ENCODE results near the gene B3GALNT2.
A peak's percentile ranks its signal among the peaks of the same experiment; 100 is the strongest.

Gene B3GALNT2

DNA sequence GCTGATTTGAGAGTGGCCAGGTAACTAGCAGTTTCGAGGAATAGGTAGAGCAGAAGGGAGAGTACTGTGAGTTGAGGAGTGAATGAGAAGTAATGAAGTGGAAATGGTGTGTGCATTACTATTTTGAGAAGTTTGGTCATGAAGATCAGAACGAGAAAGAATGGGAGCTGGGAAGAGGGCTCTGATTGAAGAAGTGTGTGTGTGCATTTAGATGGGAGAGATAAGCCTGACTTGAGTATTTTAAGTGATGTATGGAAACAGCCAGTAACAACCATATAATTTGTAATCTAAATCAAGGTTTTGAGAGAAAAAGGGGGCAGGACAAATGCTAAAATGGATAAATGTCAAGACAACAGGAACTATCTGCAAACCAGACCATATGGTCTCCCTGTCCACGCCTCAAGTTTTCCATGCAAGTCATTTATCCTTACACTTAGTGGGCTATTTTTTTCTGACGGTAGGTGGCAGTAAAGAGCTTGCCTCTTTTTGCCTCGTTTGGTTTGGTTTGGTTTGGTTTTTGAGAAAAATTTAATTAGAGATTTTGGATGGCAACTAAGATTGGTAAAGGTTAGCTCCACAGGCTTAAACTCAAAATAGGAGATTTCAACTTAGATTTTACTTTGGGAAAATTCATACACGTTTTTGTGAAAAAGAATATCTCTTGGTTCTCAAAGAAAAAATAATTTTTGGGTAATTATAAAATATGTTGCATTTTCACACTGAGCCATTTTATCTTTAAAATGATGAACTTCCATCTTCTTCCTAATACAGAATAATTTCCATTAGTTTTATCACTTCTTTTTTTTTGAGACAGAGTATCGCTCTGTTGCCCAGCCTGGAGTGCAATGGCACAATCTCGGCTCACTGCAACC lies 9.5 kb upstream of the B3GALNT2 start:
- no peak overlapping the region for H3K4me3 ChIP-seq (ENCODE audit: low read length)
- no peak for TF ChIP-seq ZNF274 (IDR thresholded peaks at IDR 0.05; ENCODE audit: low read depth, low read length)

DNA sequence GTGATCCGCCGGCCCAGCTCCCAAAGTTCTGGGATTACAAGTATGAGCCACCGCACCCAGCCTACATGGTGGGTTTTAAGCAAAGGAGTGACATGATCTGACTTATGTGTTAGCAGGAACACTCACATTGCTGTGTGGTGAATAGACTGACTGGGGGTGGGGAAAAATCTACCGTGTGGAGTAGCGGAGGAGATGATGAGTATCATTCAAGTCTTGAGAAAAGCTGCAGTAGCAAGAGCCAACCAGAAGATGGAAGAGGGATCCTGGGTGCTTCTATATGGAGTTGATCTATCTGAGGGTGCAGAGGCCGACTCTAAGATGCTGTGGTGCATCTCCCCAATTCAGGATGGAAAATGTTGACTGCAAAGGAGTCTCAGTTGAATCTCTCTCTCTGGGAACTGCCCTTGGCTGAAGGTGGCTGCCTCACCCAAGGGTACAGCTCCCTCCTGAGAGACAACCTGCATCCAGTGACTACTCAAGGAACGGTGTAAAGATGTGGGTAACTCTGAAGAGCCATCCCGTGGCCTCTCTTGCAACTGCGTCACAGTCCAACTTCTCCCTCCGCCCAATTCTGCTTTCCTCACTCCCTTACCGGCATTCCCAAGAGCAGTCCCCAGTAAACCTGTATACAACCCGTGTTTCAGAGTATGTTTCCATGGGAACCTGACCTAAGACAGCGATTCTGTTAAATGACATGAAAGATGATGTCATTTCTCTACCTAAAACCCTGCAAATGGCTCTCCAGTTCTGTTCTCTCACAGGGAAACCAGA lies 7.4 kb upstream of the B3GALNT2 start:
- TF ChIP-seq ZNF274 (IDR thresholded peaks at IDR 0.05; ENCODE audit: low read depth, low read length) = no peak
- no peak overlapping the region for H3K4me3 ChIP-seq (ENCODE audit: low read length)

DNA sequence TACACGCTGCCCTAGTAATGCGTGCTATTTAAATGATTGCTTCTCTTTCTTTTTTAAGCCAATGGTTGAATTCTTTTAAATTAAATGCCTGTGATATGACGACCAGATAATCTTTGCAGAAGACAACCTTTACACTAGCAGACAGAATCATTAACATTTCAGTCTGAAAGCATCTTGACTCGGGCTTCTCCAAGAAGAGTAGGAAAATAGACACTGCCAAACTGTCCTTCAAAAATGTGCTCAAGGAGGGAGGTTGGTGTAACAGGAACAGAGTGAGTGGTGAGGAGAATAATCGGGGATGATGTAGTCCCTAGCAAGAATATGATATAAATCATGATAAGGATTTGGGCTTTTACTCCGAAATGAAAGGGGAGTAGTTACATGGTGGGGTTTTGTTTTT lies 6.6 kb upstream of the B3GALNT2 start:
- TF ChIP-seq ZNF274 (IDR thresholded peaks at IDR 0.05; ENCODE audit: low read depth, low read length) = no peak
- no peak overlapping the region for H3K4me3 ChIP-seq (ENCODE audit: low read length)

DNA sequence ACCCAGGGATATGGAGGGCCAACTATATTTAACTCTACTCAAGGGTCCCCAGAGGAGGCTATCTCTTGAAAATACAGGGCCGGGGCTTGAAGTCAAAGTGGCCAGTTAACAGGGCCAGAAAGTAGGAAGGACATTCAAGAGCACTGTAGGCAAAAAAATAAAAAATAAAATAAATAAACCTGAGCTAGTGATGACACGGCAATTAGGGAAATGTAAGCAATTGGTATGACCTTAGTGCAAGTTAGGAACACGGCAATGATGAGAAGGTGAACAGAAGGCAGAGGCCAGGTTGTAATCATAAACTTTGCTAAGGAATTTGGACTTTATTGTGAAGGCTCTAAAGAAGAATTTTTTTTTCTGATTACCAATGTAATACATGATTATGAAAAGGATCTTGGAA lies 3.4 kb upstream of the B3GALNT2 start:
- H3K4me3 ChIP-seq (ENCODE audit: low read length) = no peak overlapping the region
- TF ChIP-seq ZNF274 (IDR thresholded peaks at IDR 0.05; ENCODE audit: low read depth, low read length) = no peak

DNA sequence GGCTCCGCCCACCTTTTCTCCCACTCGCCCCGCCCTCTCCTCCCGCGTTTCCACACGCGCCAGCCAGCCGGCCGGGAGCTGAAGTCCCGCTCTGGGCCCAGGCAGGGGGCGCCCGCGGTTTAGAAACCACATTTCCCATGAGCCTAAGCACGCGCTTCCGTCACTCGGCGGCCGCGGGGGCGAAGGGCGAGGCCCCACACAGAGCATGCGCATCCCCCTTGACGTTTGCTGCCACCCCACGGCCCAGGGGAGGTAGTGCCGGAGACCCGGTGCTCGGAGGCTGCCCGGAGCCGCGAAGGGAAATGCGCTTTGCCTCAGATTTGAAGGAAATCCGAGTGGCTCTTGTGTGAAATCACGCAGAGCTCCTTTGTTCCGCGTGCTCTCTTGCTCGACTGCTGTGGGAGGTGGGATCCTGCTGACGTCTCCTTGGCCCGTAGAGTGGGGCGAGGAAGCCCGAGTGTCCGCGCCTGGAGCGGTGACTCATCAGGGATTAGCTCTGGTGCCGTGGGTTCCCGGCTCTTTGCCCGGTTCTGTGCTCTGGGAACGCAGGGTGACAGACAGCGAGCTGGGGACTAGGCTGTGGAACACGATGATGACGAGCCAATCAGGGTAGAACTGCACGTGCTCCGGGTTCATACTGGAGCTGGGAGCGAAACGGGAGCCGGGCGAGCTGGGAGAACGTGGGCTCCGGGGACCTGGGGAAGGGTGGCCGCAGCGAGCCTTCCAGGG lies 406 bp upstream of the B3GALNT2 start:
- H3K4me3 ChIP-seq (ENCODE audit: low read length) = peak overlapping the region; percentile 80
- TF ChIP-seq ZNF274 (IDR thresholded peaks at IDR 0.05; ENCODE audit: low read depth, low read length) = no peak

DNA sequence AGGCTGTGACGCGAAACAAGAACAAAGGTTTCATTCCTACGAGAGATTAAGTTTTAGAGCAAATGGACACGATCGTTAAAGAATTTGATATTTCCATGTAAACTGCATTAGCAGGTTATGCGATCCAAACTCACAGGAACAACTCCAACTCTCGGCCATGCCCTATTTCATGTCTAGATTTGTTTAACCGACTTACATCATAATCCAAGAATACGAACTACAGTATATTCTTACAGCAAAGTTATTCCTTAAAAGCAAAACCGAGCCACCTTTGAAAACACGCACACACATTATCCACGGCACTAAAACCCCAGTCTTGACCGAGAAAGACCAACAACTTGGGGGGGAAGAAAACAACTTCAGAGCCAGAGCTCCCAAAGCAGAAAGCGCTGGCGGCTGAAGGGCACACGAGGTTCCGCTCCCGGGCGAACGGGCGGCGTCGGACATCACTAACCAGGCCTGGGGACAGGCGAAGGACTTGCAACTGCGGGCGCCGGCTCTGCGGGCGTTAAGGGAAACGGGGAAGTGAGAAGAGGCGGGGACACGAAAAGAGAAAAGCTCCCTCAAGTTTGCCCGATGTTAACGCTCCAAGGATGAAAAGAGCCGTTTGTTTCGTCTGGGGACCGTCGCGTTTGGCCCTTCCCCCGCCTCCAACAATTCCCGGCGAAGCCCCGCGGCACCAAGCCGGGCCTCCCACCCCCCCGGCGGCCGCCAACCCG lies 690 bp downstream of the B3GALNT2 start:
- TF ChIP-seq ZNF274 (IDR thresholded peaks at IDR 0.05; ENCODE audit: low read depth, low read length) = no peak
- peak overlapping the region; percentile 80 for H3K4me3 ChIP-seq (ENCODE audit: low read length)

DNA sequence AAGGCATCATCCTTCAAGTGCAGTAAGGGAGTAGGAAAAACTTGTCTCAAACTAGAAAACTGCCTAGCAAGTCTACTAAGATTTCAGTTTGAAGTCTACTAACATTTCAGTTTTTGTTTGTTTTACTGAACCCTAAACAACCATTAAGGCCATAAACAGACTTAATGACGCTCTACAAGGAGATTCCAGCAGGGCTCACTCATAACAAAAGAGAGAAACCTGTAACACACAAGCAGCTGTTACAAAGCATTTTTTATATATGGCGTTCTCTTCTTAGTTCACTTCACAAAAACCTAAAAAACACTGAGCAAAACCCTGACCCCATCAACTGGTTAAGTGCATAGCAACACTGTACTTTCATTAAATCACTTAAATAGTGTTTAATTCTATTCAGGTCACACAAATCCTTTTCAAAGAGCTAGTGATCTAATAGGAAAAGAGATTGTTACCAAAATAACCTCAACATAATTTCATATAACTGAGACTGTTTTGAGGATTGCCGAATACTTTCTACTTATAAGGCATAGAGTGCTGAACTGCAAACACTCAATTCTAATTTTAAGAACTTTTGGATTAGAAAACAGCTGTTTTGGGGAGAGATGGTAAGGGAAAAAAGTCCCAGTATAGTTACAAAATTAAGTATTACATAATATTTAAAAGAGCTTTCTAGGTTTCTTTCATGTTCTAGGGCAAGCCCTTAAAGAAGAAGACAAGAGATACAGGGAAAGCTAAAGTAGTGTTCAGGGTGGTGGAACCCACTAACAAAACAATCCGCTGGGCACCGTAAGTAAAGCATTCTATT lies 1.4 kb downstream of the B3GALNT2 start:
- TF ChIP-seq ZNF274 (IDR thresholded peaks at IDR 0.05; ENCODE audit: low read depth, low read length) = no peak
- peak overlapping the region; percentile 80 for H3K4me3 ChIP-seq (ENCODE audit: low read length)

DNA sequence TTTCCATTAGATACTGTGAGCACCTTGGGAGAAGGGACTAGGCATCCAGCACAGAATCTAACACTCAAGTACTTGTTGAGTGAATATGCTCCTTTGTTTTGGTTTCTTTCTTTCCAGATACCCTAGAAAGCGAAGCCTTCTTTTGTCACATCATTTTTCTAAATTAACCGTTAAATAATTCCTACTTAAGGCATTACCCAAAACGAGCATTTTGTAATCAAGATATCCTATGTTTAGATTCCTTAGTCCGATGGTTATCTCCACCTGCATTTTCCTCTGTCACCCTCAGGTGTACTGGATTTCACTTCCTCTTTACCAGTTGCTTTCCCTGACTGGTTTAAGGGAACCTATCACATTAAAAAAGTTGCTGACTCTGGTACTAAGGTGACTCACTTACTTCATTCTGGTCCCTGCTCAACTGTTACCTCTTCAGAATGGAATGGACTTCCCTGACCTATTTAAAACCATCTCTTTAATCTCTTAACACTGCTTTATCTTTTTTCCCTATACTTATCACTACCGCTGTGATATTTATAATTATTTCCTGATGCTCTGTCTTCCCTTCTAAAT lies 3.2 kb downstream of the B3GALNT2 start:
- H3K4me3 ChIP-seq (ENCODE audit: low read length) = no peak overlapping the region
- TF ChIP-seq ZNF274 (IDR thresholded peaks at IDR 0.05; ENCODE audit: low read depth, low read length) = no peak

DNA sequence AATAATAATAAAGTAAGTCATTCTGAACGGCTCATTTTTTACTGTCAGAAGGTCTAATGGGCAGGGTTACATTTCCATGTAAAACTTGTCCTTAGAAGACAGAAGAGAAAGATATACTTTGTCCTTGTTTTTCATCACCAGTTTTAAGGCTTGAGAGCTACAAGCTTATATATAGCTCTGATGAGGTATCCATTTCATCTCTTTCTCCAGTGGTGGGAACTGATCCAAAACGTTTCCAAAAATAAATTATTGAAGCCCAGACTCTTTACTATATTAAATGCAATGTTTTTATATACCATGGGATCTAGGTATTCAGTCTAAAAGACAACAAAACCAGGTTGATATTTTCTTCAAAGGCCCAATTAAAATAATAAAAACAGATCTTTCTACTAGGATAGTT lies 8.7 kb downstream of the B3GALNT2 start:
- no peak for TF ChIP-seq ZNF274 (IDR thresholded peaks at IDR 0.05; ENCODE audit: low read depth, low read length)
- H3K4me3 ChIP-seq (ENCODE audit: low read length) = no peak overlapping the region

DNA sequence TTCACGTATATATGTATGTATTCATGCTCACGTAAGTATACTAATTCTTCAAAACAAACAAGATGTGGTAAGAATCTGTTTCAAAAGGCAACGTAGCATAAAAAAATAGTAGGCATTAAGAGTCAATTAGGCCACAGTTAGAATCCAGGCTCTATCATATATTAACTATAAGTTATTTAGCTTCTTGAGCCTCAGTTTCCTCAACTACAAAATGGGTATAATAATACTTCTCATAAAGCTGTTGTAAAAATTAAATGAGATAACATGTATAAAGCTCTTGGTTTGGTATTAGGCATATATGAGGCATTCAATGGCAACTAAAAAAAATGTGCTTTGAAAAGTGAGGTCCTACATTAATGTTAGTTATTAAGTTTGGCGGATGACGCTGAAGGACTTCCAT lies 9.2 kb downstream of the B3GALNT2 start:
- no peak for TF ChIP-seq ZNF274 (IDR thresholded peaks at IDR 0.05; ENCODE audit: low read depth, low read length)
- no peak overlapping the region for H3K4me3 ChIP-seq (ENCODE audit: low read length)

DNA sequence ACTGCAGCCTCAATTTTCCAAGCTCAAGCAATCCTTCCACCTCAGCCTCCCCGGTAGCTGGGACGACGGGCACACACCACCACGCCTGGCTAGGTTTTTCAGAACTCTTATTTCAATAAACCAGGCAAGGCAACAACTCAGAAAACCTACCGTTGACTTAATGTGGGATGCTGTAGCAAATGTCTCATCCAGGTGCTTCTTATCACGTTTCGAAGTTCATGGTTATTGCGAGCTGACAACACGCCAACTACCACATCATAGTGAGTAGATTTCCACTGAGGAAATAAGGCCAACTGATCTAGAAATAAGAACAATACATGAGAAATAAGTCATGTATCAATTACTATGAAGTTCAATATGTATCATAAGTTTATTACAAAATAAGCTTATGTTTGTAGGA lies 9.7 kb downstream of the B3GALNT2 start:
- no peak overlapping the region for H3K4me3 ChIP-seq (ENCODE audit: low read length)
- TF ChIP-seq ZNF274 (IDR thresholded peaks at IDR 0.05; ENCODE audit: low read depth, low read length) = no peak

DNA sequence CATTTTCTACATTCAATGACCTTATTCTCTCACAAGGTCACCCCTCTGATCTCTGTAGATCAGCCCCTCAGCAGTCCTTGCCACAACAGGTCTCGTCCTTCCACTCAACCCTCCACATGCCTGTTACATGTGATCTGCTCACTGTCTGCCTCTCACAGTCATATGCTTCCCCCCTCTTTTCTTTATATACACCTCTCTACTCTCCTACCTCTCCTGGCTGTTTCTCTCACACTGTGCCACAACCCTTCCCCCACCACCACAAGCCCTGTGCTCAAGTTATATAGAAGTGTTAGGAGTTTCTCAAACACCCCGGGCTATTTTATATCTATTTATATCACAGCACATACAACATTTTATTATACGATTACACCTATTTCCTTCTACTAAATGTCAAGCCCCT lies 12.6 kb downstream of the B3GALNT2 start:
- no peak for TF ChIP-seq ZNF274 (IDR thresholded peaks at IDR 0.05; ENCODE audit: low read depth, low read length)

DNA sequence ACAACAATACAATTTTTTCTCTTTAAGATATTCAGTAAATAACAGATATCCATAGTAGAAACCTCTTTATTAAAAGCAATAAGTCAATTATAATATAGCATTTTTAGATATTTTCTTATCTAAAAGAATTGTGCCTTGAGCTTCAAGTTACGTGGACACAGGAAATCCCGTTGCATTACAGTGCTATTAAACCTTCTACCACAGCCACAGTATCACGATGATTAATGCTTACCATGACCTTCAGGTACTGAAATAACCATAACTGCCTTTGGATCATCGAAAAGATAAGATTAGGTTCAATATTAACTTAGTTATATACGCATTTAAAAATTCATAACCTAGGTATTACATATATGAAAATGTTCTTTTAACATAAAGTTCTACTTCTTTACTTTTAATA lies 17.9 kb downstream of the B3GALNT2 start:
- H3K4me3 ChIP-seq (ENCODE audit: low read length) = no peak overlapping the region
- no peak for TF ChIP-seq ZNF274 (IDR thresholded peaks at IDR 0.05; ENCODE audit: low read depth, low read length)

More for the DNA sequence above, 12.6 kb downstream of the B3GALNT2 start:
- no peak overlapping the region for H3K4me3 ChIP-seq (ENCODE audit: low read length)

Data from GM08714 (cell line).